Fibroblast of pulmonary artery (primary cell): Measurements from ENCODE around the gene ITGB8.
A peak's percentile ranks its signal among the peaks of the same experiment; 100 is the strongest.

Experiments
- DNase-seq: peaks from one replicate; pipeline ENCODE4 v3.0.0-alpha.2; 2010; ENCODE audit warnings: low read depth
- H3K4me3 ChIP-seq: replicated peaks from 2 replicates; pipeline ENCODE4 v1.5.1; 2011; ENCODE audit warnings: low read depth, mild to moderate bottlenecking, control low read depth, low read length, moderate library complexity
- CTCF ChIP-seq: IDR thresholded peaks from 2 replicates; pipeline ENCODE4 v1.5.1; 2011; ENCODE audit warnings: mild to moderate bottlenecking, control low read depth, low read length, inconsistent platforms; ENCODE audit errors: missing control alignments

Gene ITGB8

GRCh38 chr7:20307119-20307518 lies 23.6 kb upstream of the ITGB8 start:
- H3K4me3 ChIP-seq: no peak overlapping the region
- peak; percentile 81 for DNase-seq
- no peak for TF ChIP-seq CTCF

DNA sequence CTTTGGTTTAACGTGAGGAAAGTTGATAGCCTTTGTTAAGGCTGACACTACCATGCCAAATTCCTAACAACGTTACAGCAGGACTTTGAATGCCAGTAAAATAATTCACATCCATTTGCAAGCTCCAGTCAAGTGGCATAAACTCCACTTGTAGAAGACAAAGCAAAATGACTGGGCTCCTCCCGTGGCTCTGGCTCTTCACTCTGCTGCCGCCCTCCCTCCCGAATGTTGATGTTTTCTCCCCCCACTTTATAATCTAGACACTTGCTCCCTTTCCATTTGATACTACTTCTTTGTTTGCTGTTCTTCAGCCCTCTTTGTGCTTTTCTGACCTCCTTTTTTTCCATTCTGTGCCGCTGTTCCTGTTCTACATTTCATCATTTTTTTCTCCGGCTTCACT lies 22.8 kb upstream of the ITGB8 start:
- no peak overlapping the region for H3K4me3 ChIP-seq
- TF ChIP-seq CTCF: no peak
- no peak for DNase-seq

DNA sequence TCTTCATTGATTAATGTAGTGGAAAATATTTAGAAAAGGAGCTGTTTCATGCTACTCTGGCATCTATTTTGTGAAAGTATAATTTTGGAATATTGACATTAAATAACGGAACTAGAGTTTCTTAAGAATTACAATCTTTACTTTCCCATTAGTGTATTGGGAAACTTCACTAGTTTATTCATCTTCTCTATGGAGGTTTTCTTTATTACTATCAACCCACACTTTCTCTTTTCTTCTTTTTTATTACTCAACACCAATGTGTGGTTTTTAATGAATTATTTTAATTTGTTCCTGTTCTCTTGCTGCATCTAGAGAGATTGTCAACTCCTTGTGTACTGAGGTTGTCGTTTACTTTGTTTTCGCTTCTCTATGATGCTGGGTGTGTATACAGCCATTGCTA lies 20.4 kb upstream of the ITGB8 start:
- no peak for TF ChIP-seq CTCF
- DNase-seq: no peak
- H3K4me3 ChIP-seq: no peak overlapping the region

DNA sequence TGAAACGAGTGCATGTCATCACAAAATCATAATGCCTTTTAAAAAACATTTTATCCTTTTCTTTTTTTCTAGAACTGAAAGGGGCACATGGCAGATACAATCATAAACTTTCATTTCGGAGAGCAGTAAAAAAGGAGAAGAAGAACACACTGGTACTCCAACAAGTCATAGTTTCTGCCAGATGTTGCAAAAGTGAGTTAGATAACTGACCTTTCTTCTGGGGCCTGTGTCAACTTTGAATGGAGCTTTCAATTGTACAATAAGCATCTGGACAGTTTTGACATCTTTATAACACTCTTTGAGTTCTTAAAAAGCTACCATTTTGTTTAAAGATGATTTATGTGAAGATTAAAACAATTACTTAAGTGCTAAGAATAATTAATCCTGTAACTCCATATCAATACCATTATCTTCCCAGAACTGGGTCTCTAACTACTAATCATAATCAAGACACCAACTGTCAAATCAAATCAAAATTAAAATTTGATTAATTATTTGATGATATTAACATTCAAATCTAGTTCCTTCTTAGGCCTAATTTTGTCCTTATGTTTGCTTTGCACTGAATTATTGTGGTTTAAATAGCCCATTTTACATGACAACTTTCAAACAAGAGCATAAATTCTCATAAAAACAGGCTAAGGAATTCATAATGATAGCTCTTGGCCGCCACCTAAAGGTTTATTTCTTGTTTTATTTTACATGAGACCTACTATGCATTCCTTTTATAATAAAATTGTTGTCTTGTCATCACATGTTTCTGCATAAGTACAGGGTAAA lies 19.5 kb upstream of the ITGB8 start:
- TF ChIP-seq CTCF: peak; percentile 42
- peak; percentile 81 for DNase-seq
- H3K4me3 ChIP-seq: no peak overlapping the region

GRCh38 chr7:20311743-20312042 lies 19.0 kb upstream of the ITGB8 start:
- TF ChIP-seq CTCF: no peak
- H3K4me3 ChIP-seq: no peak overlapping the region
- no peak for DNase-seq

DNA sequence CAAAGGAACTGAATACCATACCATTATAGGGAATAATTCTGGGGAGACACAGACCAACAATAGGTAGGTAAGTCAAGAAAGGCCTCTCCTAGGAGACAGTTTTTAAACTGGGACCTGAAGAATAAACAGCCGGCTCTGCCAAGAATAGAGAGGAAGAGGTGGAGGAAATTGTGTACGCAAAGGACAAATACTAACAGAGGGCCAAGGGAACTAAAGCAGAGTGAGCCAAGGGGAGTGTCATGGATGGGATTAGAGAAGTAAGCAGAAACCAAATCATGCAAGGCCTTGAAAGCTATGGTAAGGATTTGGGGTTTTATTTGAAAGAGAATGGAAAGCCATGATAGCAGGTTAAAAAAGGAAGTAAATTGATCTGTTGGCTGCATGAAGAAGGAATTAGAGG lies 18.1 kb upstream of the ITGB8 start:
- no peak for TF ChIP-seq CTCF
- no peak for DNase-seq
- H3K4me3 ChIP-seq: no peak overlapping the region

GRCh38 chr7:20313626-20314025 lies 17.1 kb upstream of the ITGB8 start:
- H3K4me3 ChIP-seq: no peak overlapping the region
- DNase-seq: no peak
- no peak for TF ChIP-seq CTCF
